NCI-H2227 (cell line): ENCODE data around the gene SMAD1.
A peak's percentile ranks its signal among the peaks of the same experiment; 100 is the strongest.
"Not testable (repeated sequence)": the region's sequence is repeated elsewhere in the genome, so short reads cannot be mapped to it uniquely, and the experiment has no call there.

Experiments
- DNase-seq: peaks from one replicate; lab custom pipeline; 2025; ENCODE audit not compliant: unreplicated experiment; lab: John Stamatoyannopoulos, UW

The SMAD1 gene

GRCh38 chr4:145525291-145525740 is 43.7 kb downstream of the SMAD1 start:
- DNase-seq, result peak; percentile 14

GRCh38 chr4:145527773-145528172 is 46.1 kb downstream of the SMAD1 start:
- DNase-seq, result no peak

GRCh38 chr4:145528601-145529000 is 46.9 kb downstream of the SMAD1 start:
- DNase-seq, result no peak

- no peak for DNase-seq
Measured at GRCh38 chr4:145530189-145530588, 48.5 kb downstream of the SMAD1 start.

- DNase-seq, result no peak
Measured at GRCh38 chr4:145530662-145531061, 49.0 kb downstream of the SMAD1 start.

- no peak for DNase-seq
Measured at GRCh38 chr4:145531223-145531622, 49.6 kb downstream of the SMAD1 start.

- DNase-seq, result no peak
Measured at GRCh38 chr4:145531859-145532258, 50.2 kb downstream of the SMAD1 start.

GRCh38 chr4:145533001-145533400 is 51.3 kb downstream of the SMAD1 start:
- DNase-seq, result no peak

GRCh38 chr4:145533415-145533814 is 51.8 kb downstream of the SMAD1 start:
- DNase-seq, result not testable (repeated sequence)

- DNase-seq, result no peak
Measured at GRCh38 chr4:145533961-145534360, 52.3 kb downstream of the SMAD1 start.

GRCh38 chr4:145535202-145535601 is 53.5 kb downstream of the SMAD1 start:
- DNase-seq, result no peak

GRCh38 chr4:145536044-145536443 is 54.4 kb downstream of the SMAD1 start:
- DNase-seq, result no peak

GRCh38 chr4:145538596-145538995 is 56.9 kb downstream of the SMAD1 start:
- DNase-seq, result no peak

GRCh38 chr4:145539671-145540070 is 58.0 kb downstream of the SMAD1 start:
- no peak for DNase-seq

GRCh38 chr4:145540235-145540634 is 58.6 kb downstream of the SMAD1 start:
- DNase-seq, result no peak

GRCh38 chr4:145541346-145541745 is 59.7 kb downstream of the SMAD1 start:
- no peak for DNase-seq

GRCh38 chr4:145545031-145545430 is 63.4 kb downstream of the SMAD1 start:
- DNase-seq, result no peak

GRCh38 chr4:145545538-145546174 is 64.0 kb downstream of the SMAD1 start:
- no peak for DNase-seq

- no peak for DNase-seq
Measured at GRCh38 chr4:145546175-145546915, 64.7 kb downstream of the SMAD1 start.

GRCh38 chr4:145551660-145552059 is 70.0 kb downstream of the SMAD1 start:
- no peak for DNase-seq

GRCh38 chr4:145552181-145552822 is 70.6 kb downstream of the SMAD1 start:
- no peak for DNase-seq

GRCh38 chr4:145553375-145553774 is 71.7 kb downstream of the SMAD1 start:
- no peak for DNase-seq
